Measurements from ENCODE around the gene RALY.
A peak's percentile ranks its signal among the peaks of the same experiment; 100 is the strongest.

Gene RALY

GRCh38 chr20:33993576-33994221 lies at the start of gene RALY:
Gene RALY, plus strand, starts transcription at chr20:33993911. Its CDS starts 78,164 bp downstream, at chr20:34072075.
- peak; percentile 97 for DNase-seq (ENCODE audit: extremely low spot score)
- POLR2A ChIA-PET = interaction anchor here (0.5 to 1.6 kb wide), 17 partner anchors 8 to 726 kb away, joined by 3 to 10 read pairs (median 4); partner anchors contain the start of gene EIF2S2

DNA sequence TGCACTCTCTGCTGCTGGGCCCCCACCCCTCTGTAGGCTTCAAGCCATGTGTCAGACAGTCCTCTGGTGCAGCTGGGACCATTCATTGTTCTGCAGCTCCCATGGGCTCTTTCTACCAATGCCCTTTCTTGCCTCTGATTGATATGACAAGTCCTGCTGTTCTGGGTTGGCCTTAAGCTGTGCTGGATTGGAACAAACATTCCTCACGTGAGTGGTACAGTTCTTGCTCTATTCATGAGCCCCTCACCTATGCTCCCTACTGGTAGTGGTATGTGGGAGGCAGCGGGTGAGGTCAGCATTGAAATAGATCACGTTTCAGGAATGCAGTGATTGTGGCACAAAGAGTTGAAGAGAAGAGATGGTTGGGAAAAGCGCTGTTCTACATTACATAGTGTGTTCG lies 48.8 kb upstream of the RALY start:
- TF ChIP-seq CTCF (IDR thresholded peaks at IDR 0.05; ENCODE audit: control extremely low read depth, extremely low read depth, low read depth, missing control alignments) = no peak
- POLR2A ChIA-PET = no interaction called here
- CTCF ChIA-PET = no interaction called here
- DNase-seq (ENCODE audit: extremely low spot score) = no peak

More at GRCh38 chr20:33993576-33994221, at the start of gene RALY:
- CTCF ChIA-PET = interaction anchor here (0.9 to 2.0 kb wide), 9 partner anchors 11 to 775 kb away, joined by 3 to 7 read pairs (median 3); partner anchors contain the start of gene ZNF341
- no peak for TF ChIP-seq CTCF (IDR thresholded peaks at IDR 0.05; ENCODE audit: control extremely low read depth, extremely low read depth, low read depth, missing control alignments)

- ChIA-PET POLR2A (no interaction called here), CTCF (no interaction called here)
- no peak for DNase-seq (ENCODE audit: extremely low spot score)
- no peak for TF ChIP-seq CTCF (IDR thresholded peaks at IDR 0.05; ENCODE audit: control extremely low read depth, extremely low read depth, low read depth, missing control alignments)
Measured at GRCh38 chr20:33945391-33946081, 48.2 kb upstream of the RALY start.

GRCh38 chr20:33947709-33948295 lies 45.9 kb upstream of the RALY start:
- ChIA-PET POLR2A (no interaction called here), CTCF (no interaction called here)

GRCh38 chr20:33948480-33948879 lies 45.2 kb upstream of the RALY start:
- ChIA-PET POLR2A (no interaction called here), CTCF (no interaction called here)
- TF ChIP-seq CTCF (IDR thresholded peaks at IDR 0.05; ENCODE audit: control extremely low read depth, extremely low read depth, low read depth, missing control alignments) = no peak
- DNase-seq (ENCODE audit: extremely low spot score) = no peak

More at GRCh38 chr20:33947709-33948295, 45.9 kb upstream of the RALY start:
- peak; percentile 36 for TF ChIP-seq CTCF (IDR thresholded peaks at IDR 0.05; ENCODE audit: control extremely low read depth, extremely low read depth, low read depth, missing control alignments)
- DNase-seq (ENCODE audit: extremely low spot score) = no peak

GRCh38 chr20:33951171-33951570 lies 42.5 kb upstream of the RALY start:
- no peak for TF ChIP-seq CTCF (IDR thresholded peaks at IDR 0.05; ENCODE audit: control extremely low read depth, extremely low read depth, low read depth, missing control alignments)
- ChIA-PET CTCF (interaction anchor here (0.8 kb wide), 1 partner anchor 35 kb away, joined by 3 read pairs; no protein-coding TSS in a partner anchor), POLR2A (interaction anchor here (0.7 kb wide), 1 partner anchor 43 kb away, joined by 4 read pairs; the partner anchor contains the start of gene RALY)
- DNase-seq (ENCODE audit: extremely low spot score) = no peak
